Measurements from ENCODE around the gene BMPR1B.

- TF ChIP-seq FOXA2 (IDR thresholded peaks at IDR 0.05) (no peak), MAX (IDR thresholded peaks at IDR 0.05) (no peak), CTCF (IDR thresholded peaks at IDR 0.05; ENCODE audit: low read depth, low read length, missing input control) (no peak), YY1 (IDR thresholded peaks at IDR 0.05) (no peak), REST (IDR thresholded peaks at IDR 0.05) (no peak), SP1 (IDR thresholded peaks at IDR 0.05) (no peak), TAF1 (conservative IDR thresholded peaks at IDR 0.05) (no peak)
These were observed 270.3 kb downstream of the BMPR1B start for GRCh38 chr4:95027905-95028618.

Measured in liver (tissue), 3 donors.